Measurements from ENCODE around the gene RBL2. TPM values are rescaled to one million over a fixed set of nuclear protein-coding genes. Genes with fewer than 3 reads are reported as not detected.
"Not testable (repeated sequence)": the region's sequence is repeated elsewhere in the genome, so short reads cannot be mapped to it uniquely, and the experiment has no call there.

The RBL2 gene, protein sequence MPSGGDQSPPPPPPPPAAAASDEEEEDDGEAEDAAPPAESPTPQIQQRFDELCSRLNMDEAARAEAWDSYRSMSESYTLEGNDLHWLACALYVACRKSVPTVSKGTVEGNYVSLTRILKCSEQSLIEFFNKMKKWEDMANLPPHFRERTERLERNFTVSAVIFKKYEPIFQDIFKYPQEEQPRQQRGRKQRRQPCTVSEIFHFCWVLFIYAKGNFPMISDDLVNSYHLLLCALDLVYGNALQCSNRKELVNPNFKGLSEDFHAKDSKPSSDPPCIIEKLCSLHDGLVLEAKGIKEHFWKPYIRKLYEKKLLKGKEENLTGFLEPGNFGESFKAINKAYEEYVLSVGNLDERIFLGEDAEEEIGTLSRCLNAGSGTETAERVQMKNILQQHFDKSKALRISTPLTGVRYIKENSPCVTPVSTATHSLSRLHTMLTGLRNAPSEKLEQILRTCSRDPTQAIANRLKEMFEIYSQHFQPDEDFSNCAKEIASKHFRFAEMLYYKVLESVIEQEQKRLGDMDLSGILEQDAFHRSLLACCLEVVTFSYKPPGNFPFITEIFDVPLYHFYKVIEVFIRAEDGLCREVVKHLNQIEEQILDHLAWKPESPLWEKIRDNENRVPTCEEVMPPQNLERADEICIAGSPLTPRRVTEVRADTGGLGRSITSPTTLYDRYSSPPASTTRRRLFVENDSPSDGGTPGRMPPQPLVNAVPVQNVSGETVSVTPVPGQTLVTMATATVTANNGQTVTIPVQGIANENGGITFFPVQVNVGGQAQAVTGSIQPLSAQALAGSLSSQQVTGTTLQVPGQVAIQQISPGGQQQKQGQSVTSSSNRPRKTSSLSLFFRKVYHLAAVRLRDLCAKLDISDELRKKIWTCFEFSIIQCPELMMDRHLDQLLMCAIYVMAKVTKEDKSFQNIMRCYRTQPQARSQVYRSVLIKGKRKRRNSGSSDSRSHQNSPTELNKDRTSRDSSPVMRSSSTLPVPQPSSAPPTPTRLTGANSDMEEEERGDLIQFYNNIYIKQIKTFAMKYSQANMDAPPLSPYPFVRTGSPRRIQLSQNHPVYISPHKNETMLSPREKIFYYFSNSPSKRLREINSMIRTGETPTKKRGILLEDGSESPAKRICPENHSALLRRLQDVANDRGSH
- total RNA-seq: 28.5 to 40.4 TPM (median 29.2 TPM) in 3 replicates
- long read RNA-seq, full-length matches to known transcripts: 8 of 20 reads
- long read RNA-seq, partial matches to known transcripts: 3 of 20 reads
- long read RNA-seq, other reads (novel, unspliced or antisense): 9 of 20 reads

DNA sequence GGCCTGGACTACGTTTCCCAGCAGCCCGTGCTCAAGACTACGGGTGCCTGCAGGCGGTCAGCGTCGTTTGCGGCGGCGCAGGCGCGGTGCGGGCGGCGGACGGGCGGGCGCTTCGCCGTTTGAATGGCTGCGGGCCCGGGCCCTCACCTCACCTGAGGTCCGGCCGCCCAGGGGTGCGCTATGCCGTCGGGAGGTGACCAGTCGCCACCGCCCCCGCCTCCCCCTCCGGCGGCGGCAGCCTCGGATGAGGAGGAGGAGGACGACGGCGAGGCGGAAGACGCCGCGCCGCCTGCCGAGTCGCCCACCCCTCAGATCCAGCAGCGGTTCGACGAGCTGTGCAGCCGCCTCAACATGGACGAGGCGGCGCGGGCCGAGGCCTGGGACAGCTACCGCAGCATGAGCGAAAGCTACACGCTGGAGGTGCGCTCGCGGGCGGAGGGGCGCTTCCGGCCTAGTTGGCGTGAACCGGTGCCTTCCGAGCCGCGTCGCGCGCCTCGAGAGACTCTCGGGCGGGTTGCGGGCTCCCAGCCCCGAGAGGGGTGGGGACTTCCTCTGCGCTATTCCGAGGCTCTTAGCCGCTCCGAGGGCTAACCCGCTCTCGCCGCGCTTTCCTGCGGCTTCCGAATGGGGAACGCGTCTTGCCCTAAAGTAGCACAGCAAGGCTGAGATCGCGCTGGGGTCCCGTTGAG, at the start of gene RBL2:
Gene RBL2, plus strand, starts transcription at position 95 of the 689 bp plus-strand sequence. Its CDS starts 86 bp downstream, at position 181.
- H3K4me3 Mint-ChIP-seq (ENCODE audit: unreplicated experiment): peak within 1 kb of the TSS; percentile 90
- no peaks in the 10 kb centered on the region for H3K9me3 Mint-ChIP-seq (ENCODE audit: low read depth)
- no peaks in the 10 kb centered on the region for H3K36me3 Mint-ChIP-seq (ENCODE audit: low read depth)
- no peak for TF ChIP-seq CTCF (IDR thresholded peaks at IDR 0.05)
- H3K4me1 Mint-ChIP-seq (ENCODE audit: low read depth): peaks cover 27% of the 10 kb centered on the region
- H3K27ac Mint-ChIP-seq (ENCODE audit: unreplicated experiment): peak within 1 kb of the TSS; percentile 96
- DNase-seq (ENCODE audit: low spot score): peak; percentile 93
- H3K27me3 Mint-ChIP-seq (ENCODE audit: low read depth): peaks cover 4% of the 10 kb centered on the region

GRCh38 chr16:53384610-53385009, 49.7 kb upstream of the RBL2 start:
- DNase-seq (ENCODE audit: low spot score); H3K4me1 Mint-ChIP-seq (ENCODE audit: low read depth); H3K36me3 Mint-ChIP-seq (ENCODE audit: low read depth); H3K27ac Mint-ChIP-seq (ENCODE audit: unreplicated experiment); H3K4me3 Mint-ChIP-seq (ENCODE audit: unreplicated experiment): not testable (repeated sequence)
- peaks cover 12% of the 10 kb centered on the region for H3K27me3 Mint-ChIP-seq (ENCODE audit: low read depth)
- peaks cover 22% of the 10 kb centered on the region for H3K9me3 Mint-ChIP-seq (ENCODE audit: low read depth)

GRCh38 chr16:53404959-53405358, 29.3 kb upstream of the RBL2 start:
- no peak for DNase-seq (ENCODE audit: low spot score)
- Mint-ChIP-seq H3K27ac (ENCODE audit: unreplicated experiment) (no peak overlapping the region), H3K9me3 (ENCODE audit: low read depth) (no peaks in the 10 kb centered on the region), H3K4me1 (ENCODE audit: low read depth) (no peaks in the 10 kb centered on the region), H3K4me3 (ENCODE audit: unreplicated experiment) (no peak overlapping the region), H3K36me3 (ENCODE audit: low read depth) (no peaks in the 10 kb centered on the region), H3K27me3 (ENCODE audit: low read depth) (peaks cover 8% of the 10 kb centered on the region)
- TF ChIP-seq CTCF (IDR thresholded peaks at IDR 0.05): peak; percentile 64

GRCh38 chr16:53412549-53412948, 21.7 kb upstream of the RBL2 start:
- H3K4me1 Mint-ChIP-seq (ENCODE audit: low read depth): no peaks in the 10 kb centered on the region
- no peak for DNase-seq (ENCODE audit: low spot score)
- H3K27ac Mint-ChIP-seq (ENCODE audit: unreplicated experiment): no peak overlapping the region
- H3K27me3 Mint-ChIP-seq (ENCODE audit: low read depth): peaks cover 10% of the 10 kb centered on the region
- no peak overlapping the region for H3K4me3 Mint-ChIP-seq (ENCODE audit: unreplicated experiment)
- TF ChIP-seq CTCF (IDR thresholded peaks at IDR 0.05): no peak
- no peaks in the 10 kb centered on the region for H3K9me3 Mint-ChIP-seq (ENCODE audit: low read depth)
- H3K36me3 Mint-ChIP-seq (ENCODE audit: low read depth): no peaks in the 10 kb centered on the region

DNA sequence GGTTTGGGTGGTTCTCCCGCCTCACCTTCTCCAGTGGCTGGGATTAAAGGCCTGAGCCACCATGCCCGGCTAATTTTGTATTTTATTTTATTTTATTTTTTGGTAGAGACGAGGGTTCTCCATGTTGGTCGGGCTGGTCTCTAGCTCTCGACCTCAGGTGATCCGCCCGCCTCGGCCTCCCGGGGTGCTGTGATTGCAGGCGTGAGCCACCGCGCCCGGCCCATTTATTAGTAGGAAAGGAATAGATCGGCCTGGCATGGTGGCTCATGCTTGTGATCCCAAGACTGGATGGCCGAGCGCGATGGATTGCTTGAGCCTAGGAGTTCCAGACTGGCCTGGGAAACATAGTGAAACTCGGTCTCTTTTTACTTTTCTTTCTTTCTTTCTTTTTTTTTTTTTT, 20.4 kb upstream of the RBL2 start:
- Mint-ChIP-seq H3K36me3 (ENCODE audit: low read depth) (no peaks in the 10 kb centered on the region), H3K27ac (ENCODE audit: unreplicated experiment) (no peak overlapping the region), H3K27me3 (ENCODE audit: low read depth) (peaks cover 12% of the 10 kb centered on the region), H3K4me3 (ENCODE audit: unreplicated experiment) (no peak overlapping the region), H3K4me1 (ENCODE audit: low read depth) (no peaks in the 10 kb centered on the region), H3K9me3 (ENCODE audit: low read depth) (no peaks in the 10 kb centered on the region)
- no peak for TF ChIP-seq CTCF (IDR thresholded peaks at IDR 0.05)
- DNase-seq (ENCODE audit: low spot score): no peak
